ENCODE results near the gene MYO10.

Gene MYO10

GRCh38 chr5:16935231-16936149 lies 598 bp downstream of the MYO10 start:
- ChIA-PET CTCF (interaction anchor here (0.8 to 1.6 kb wide), 3 partner anchors 144 to 1094 kb away, joined by 3 to 7 read pairs (median 3); no protein-coding TSS in a partner anchor), POLR2A (interaction anchor here (0.9 to 1.3 kb wide), 4 partner anchors 16 to 197 kb away, joined by 3 to 6 read pairs (median 4); no protein-coding TSS in a partner anchor)
- TF ChIP-seq L3MBTL2 (conservative IDR thresholded peaks at IDR 0.05) (peak; percentile 15; the same call in 1 of the 2 replicates), SP1 (IDR thresholded peaks at IDR 0.05) (no peak)
- DNase-seq (ENCODE audit: extremely low spot score), result peak; percentile 20

- ChIA-PET CTCF (interaction anchor here (0.8 kb wide), 1 partner anchor 1095 kb away, joined by 3 read pairs; no protein-coding TSS in a partner anchor), POLR2A (no interaction called here)
- DNase-seq (ENCODE audit: extremely low spot score), result no peak
- TF ChIP-seq ELF4 (IDR thresholded peaks at IDR 0.05) (no peak), LEF1 (IDR thresholded peaks at IDR 0.05; ENCODE audit: borderline replicate concordance) (no peak), FOXM1 (IDR thresholded peaks at IDR 0.05; ENCODE audit: borderline replicate concordance) (no peak), BHLHE40 (IDR thresholded peaks at IDR 0.05; ENCODE audit: borderline replicate concordance) (no peak), FOXA1 (IDR thresholded peaks at IDR 0.05) (no peak), SP1 (IDR thresholded peaks at IDR 0.05) (no peak), CTBP1 (IDR thresholded peaks at IDR 0.05; ENCODE audit: borderline replicate concordance) (no peak), HDGF (IDR thresholded peaks at IDR 0.05; ENCODE audit: borderline replicate concordance) (no peak), SUZ12 (IDR thresholded peaks at IDR 0.05) (no peak), ZNF384 (IDR thresholded peaks at IDR 0.05) (no peak), L3MBTL2 (conservative IDR thresholded peaks at IDR 0.05) (no peak), NFRKB (IDR thresholded peaks at IDR 0.05) (no peak)
These were observed 1.4 kb downstream of the MYO10 start for GRCh38 chr5:16934677-16935153.

GRCh38 chr5:16934123-16934522 lies 2.0 kb downstream of the MYO10 start:
- CTCF ChIA-PET, result interaction anchor here (0.8 to 2.2 kb wide), 4 partner anchors 143 to 1096 kb away, joined by 3 to 22 read pairs (median 4); no protein-coding TSS in a partner anchor
- peak; percentile 74 for DNase-seq (ENCODE audit: extremely low spot score)
- TF ChIP-seq FOXM1 (IDR thresholded peaks at IDR 0.05; ENCODE audit: borderline replicate concordance) (no peak), CTBP1 (IDR thresholded peaks at IDR 0.05; ENCODE audit: borderline replicate concordance) (no peak)
- POLR2A ChIA-PET, result no interaction called here

GRCh38 chr5:16933337-16933736 lies 2.8 kb downstream of the MYO10 start:
- TF ChIP-seq NFRKB (IDR thresholded peaks at IDR 0.05), result no peak
- no peak for TF ChIP-seq BHLHE40 (IDR thresholded peaks at IDR 0.05; ENCODE audit: borderline replicate concordance)
- TF ChIP-seq HDGF (IDR thresholded peaks at IDR 0.05; ENCODE audit: borderline replicate concordance), result no peak
- no peak for TF ChIP-seq PKNOX1 (IDR thresholded peaks at IDR 0.05)
- TF ChIP-seq L3MBTL2 (conservative IDR thresholded peaks at IDR 0.05), result no peak
- TF ChIP-seq LEF1 (IDR thresholded peaks at IDR 0.05; ENCODE audit: borderline replicate concordance), result no peak
- TF ChIP-seq ARNT (IDR thresholded peaks at IDR 0.05), result no peak
- TF ChIP-seq SP1 (IDR thresholded peaks at IDR 0.05), result no peak
- TF ChIP-seq ELF4 (IDR thresholded peaks at IDR 0.05), result no peak
- no peak for TF ChIP-seq TARDBP (IDR thresholded peaks at IDR 0.05)
- no peak for TF ChIP-seq SUZ12 (IDR thresholded peaks at IDR 0.05)
- TF ChIP-seq ZNF384 (IDR thresholded peaks at IDR 0.05), result no peak
- TF ChIP-seq CTBP1 (IDR thresholded peaks at IDR 0.05; ENCODE audit: borderline replicate concordance), result no peak
- no peak for TF ChIP-seq FOXM1 (IDR thresholded peaks at IDR 0.05; ENCODE audit: borderline replicate concordance)
- no peak for TF ChIP-seq FOXA1 (IDR thresholded peaks at IDR 0.05)
- TF ChIP-seq FOXK2 (IDR thresholded peaks at IDR 0.05), result no peak
- CTCF ChIA-PET, result interaction anchor here (0.5 to 2.2 kb wide), 11 partner anchors 11 to 257 kb away, joined by 3 to 22 read pairs (median 3); no protein-coding TSS in a partner anchor
- no peak for DNase-seq (ENCODE audit: extremely low spot score)
- POLR2A ChIA-PET, result interaction anchor here (0.5 kb wide), 1 partner anchor 12 kb away, joined by 3 read pairs; no protein-coding TSS in a partner anchor

GRCh38 chr5:16932401-16932800 lies 3.7 kb downstream of the MYO10 start:
- CTCF ChIA-PET, result interaction anchor here (0.6 to 2.2 kb wide), 7 partner anchors 10 to 1829 kb away, joined by 3 to 22 read pairs (median 3); no protein-coding TSS in a partner anchor
- POLR2A ChIA-PET, result no interaction called here
- DNase-seq (ENCODE audit: extremely low spot score), result no peak
- peak; percentile 44; the same call in 1 of the 2 replicates for TF ChIP-seq PKNOX1 (IDR thresholded peaks at IDR 0.05)
- no peak for TF ChIP-seq HDGF (IDR thresholded peaks at IDR 0.05; ENCODE audit: borderline replicate concordance)

GRCh38 chr5:16931334-16932110 lies 4.6 kb downstream of the MYO10 start:
- ChIA-PET CTCF (interaction anchor here (0.7 to 1.8 kb wide), 4 partner anchors 140 to 1980 kb away, joined by 3 to 4 read pairs (median 3); no protein-coding TSS in a partner anchor), POLR2A (no interaction called here)
- no peak for DNase-seq (ENCODE audit: extremely low spot score)
- no peak for TF ChIP-seq FOXA1 (IDR thresholded peaks at IDR 0.05)
- TF ChIP-seq CTBP1 (IDR thresholded peaks at IDR 0.05; ENCODE audit: borderline replicate concordance), result no peak
- no peak for TF ChIP-seq L3MBTL2 (conservative IDR thresholded peaks at IDR 0.05)
- TF ChIP-seq LEF1 (IDR thresholded peaks at IDR 0.05; ENCODE audit: borderline replicate concordance), result no peak
- TF ChIP-seq PKNOX1 (IDR thresholded peaks at IDR 0.05), result no peak
- no peak for TF ChIP-seq TARDBP (IDR thresholded peaks at IDR 0.05)
- TF ChIP-seq FOXK2 (IDR thresholded peaks at IDR 0.05), result no peak
- TF ChIP-seq BHLHE40 (IDR thresholded peaks at IDR 0.05; ENCODE audit: borderline replicate concordance), result no peak
- TF ChIP-seq FOXM1 (IDR thresholded peaks at IDR 0.05; ENCODE audit: borderline replicate concordance), result no peak
- TF ChIP-seq ELF4 (IDR thresholded peaks at IDR 0.05), result no peak
- no peak for TF ChIP-seq ARNT (IDR thresholded peaks at IDR 0.05)
- no peak for TF ChIP-seq NFRKB (IDR thresholded peaks at IDR 0.05)
- no peak for TF ChIP-seq SP1 (IDR thresholded peaks at IDR 0.05)
- TF ChIP-seq HDGF (IDR thresholded peaks at IDR 0.05; ENCODE audit: borderline replicate concordance), result no peak
- TF ChIP-seq ZNF384 (IDR thresholded peaks at IDR 0.05), result no peak
- no peak for TF ChIP-seq SUZ12 (IDR thresholded peaks at IDR 0.05)
